Measurements from ENCODE around the gene IKZF5. TPM values are rescaled to one million over a fixed set of nuclear protein-coding genes. Genes with fewer than 3 reads are reported as not detected.
A peak's percentile ranks its signal among the peaks of the same experiment; 100 is the strongest.

The IKZF5 gene
- total and polyA plus RNA-seq, 4 donors: 6.1 to 19.9 (median 11.6) TPM

DNA sequence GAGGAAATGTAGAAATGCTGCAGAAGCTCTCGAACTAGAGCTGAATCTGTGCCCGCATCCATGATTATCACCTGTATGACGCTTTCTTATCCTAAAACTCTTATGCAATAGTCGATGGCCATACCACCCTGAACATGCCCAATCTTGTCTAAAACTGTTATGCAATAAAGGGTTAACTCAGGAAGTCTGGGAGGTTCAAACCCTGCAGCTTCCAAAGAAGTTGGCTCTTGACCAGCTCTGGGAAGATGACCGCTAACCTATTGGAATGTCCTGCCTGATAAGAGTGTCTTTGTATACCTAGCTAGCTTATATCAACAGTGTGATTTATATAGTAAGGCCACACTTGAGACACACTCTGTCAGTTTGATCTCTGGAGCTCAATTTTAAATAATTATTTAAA lies 51.1 kb downstream of the IKZF5 start:
- Histone ChIP-seq H3K36me3 (ENCODE audit: control insufficient read depth in 4 of 4, insufficient read depth in 4 of 4, low read length in 4 of 4) (no peaks in the 10 kb centered on the region), H3K4me3 (no peak overlapping the region), H3K27ac (ENCODE audit: low read depth in 1 of 2, low read length in 1 of 2) (no peak overlapping the region), H3K9ac (ENCODE audit: insufficient read depth in 1 of 2, low read length in 2 of 2) (no peak overlapping the region), H3K27me3 (ENCODE audit: control insufficient read depth in 3 of 3, insufficient read depth in 3 of 3, low read length in 2 of 3) (peaks cover 0 to 2% (median 0%) of the 10 kb centered on the region in 3 donors), H3K4me1 (ENCODE audit: control insufficient read depth in 5 of 5, insufficient read depth in 5 of 5, low read length in 5 of 5) (peaks cover 0 to 7% (median 0%) of the 10 kb centered on the region in 5 donors), H3K9me3 (ENCODE audit: control insufficient read depth in 4 of 4, insufficient read depth in 3 of 4, low read length in 3 of 4) (no peaks in the 10 kb centered on the region)
- no peak for DNase-seq
- ATAC-seq (ENCODE audit: insufficient read depth, low FRiP score): no peak
- WGBS, 2 donors: 77 to 82% methylated on average over 5 of the region's 5 CpGs
- TF ChIP-seq, protein P1, sequence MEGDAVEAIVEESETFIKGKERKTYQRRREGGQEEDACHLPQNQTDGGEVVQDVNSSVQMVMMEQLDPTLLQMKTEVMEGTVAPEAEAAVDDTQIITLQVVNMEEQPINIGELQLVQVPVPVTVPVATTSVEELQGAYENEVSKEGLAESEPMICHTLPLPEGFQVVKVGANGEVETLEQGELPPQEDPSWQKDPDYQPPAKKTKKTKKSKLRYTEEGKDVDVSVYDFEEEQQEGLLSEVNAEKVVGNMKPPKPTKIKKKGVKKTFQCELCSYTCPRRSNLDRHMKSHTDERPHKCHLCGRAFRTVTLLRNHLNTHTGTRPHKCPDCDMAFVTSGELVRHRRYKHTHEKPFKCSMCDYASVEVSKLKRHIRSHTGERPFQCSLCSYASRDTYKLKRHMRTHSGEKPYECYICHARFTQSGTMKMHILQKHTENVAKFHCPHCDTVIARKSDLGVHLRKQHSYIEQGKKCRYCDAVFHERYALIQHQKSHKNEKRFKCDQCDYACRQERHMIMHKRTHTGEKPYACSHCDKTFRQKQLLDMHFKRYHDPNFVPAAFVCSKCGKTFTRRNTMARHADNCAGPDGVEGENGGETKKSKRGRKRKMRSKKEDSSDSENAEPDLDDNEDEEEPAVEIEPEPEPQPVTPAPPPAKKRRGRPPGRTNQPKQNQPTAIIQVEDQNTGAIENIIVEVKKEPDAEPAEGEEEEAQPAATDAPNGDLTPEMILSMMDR (IDR thresholded peaks at IDR 0.05; ENCODE audit: control extremely low read depth, extremely low read depth): no peak

DNA sequence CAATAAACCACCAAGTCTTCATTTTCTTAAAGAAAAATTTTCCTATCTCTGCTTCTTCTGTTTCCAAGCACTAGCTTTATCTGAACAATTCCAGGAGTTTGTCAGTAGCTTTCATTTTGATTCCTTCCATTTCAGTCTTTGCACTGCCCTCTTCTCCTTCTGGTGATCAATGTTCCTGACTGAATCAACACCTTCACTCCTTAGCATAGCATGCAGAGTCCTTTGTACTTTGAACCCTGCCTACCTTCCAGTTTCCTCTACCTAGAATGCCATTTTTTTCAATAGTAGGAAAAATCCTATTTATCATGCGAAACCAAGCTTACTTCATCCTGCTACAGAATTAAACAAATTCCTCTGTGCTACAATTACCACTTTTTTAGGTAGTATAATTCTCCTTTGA lies 52.7 kb downstream of the IKZF5 start:
- Histone ChIP-seq H3K9ac (ENCODE audit: insufficient read depth in 1 of 2, low read length in 2 of 2) (no peak overlapping the region), H3K4me1 (ENCODE audit: control insufficient read depth in 5 of 5, insufficient read depth in 5 of 5, low read length in 5 of 5) (peaks cover 0 to 7% (median 4%) of the 10 kb centered on the region in 5 donors), H3K4me3 (no peak overlapping the region), H3K27me3 (ENCODE audit: control insufficient read depth in 3 of 3, insufficient read depth in 3 of 3, low read length in 2 of 3) (peaks cover 0 to 2% (median 0%) of the 10 kb centered on the region in 3 donors), H3K27ac (ENCODE audit: low read depth in 1 of 2, low read length in 1 of 2) (no peak overlapping the region), H3K9me3 (ENCODE audit: control insufficient read depth in 4 of 4, insufficient read depth in 3 of 4, low read length in 3 of 4) (no peaks in the 10 kb centered on the region), H3K36me3 (ENCODE audit: control insufficient read depth in 4 of 4, insufficient read depth in 4 of 4, low read length in 4 of 4) (no peaks in the 10 kb centered on the region)
- ATAC-seq (ENCODE audit: insufficient read depth, low FRiP score) (no peak), DNase-seq (no peak)
- 97 to 98% methylated on average over 1 of the region's 1 CpG for WGBS, 2 donors
- TF ChIP-seq, protein P1 (IDR thresholded peaks at IDR 0.05; ENCODE audit: control extremely low read depth, extremely low read depth): no peak

DNA sequence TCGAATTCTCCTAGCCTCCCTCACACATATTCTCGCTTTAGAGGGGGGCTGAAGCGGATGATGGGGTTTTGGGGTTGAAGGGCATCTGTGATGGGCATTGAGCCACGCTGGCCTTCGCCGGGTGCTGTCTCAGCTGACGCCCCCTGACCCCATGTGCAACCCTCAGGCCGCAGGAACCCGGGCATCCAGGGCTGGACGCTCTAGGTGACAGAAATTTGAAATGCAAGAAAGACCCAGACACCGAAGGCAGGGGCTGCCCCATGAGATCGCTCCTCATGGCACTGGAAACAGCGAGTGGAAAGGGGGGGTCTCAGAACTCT lies 53.9 kb downstream of the IKZF5 start:
- 64 to 65% methylated on average over 13 of the region's 13 CpGs for WGBS, 2 donors
- no peak overlapping the region for H3K9ac ChIP-seq (ENCODE audit: insufficient read depth in 1 of 2, low read length in 2 of 2)
- ATAC-seq (ENCODE audit: insufficient read depth, low FRiP score): no peak
- no peak overlapping the region for H3K27ac ChIP-seq (ENCODE audit: low read depth in 1 of 2, low read length in 1 of 2)
- H3K36me3 ChIP-seq (ENCODE audit: control insufficient read depth in 4 of 4, insufficient read depth in 4 of 4, low read length in 4 of 4): peaks cover 0 to 8% (median 0%) of the 10 kb centered on the region in 4 donors
- peaks cover 0 to 2% (median 0%) of the 10 kb centered on the region in 3 donors for H3K27me3 ChIP-seq (ENCODE audit: control insufficient read depth in 3 of 3, insufficient read depth in 3 of 3, low read length in 2 of 3)
- H3K4me1 ChIP-seq (ENCODE audit: control insufficient read depth in 5 of 5, insufficient read depth in 5 of 5, low read length in 5 of 5): peaks cover 0 to 7% (median 4%) of the 10 kb centered on the region in 5 donors
- no peak overlapping the region for H3K4me3 ChIP-seq
- DNase-seq: peak in 1 of 3 donors; percentile 1
- TF ChIP-seq, protein P1 (IDR thresholded peaks at IDR 0.05; ENCODE audit: control extremely low read depth, extremely low read depth): no peak
- no peaks in the 10 kb centered on the region for H3K9me3 ChIP-seq (ENCODE audit: control insufficient read depth in 4 of 4, insufficient read depth in 3 of 4, low read length in 3 of 4)

Measured in lung (tissue), 12 donors.